Measurements from ENCODE around the gene ABL1.

GRCh38 chr9:130824079-130824478 is 11.0 kb upstream of the ABL1 start:
- no peak for TF ChIP-seq CTCF (IDR thresholded peaks at IDR 0.05)
- TF ChIP-seq POLR2A (IDR thresholded peaks at IDR 0.05): no peak

Measured in esophagus squamous epithelium (tissue), 4 donors.